Mesenchymal stem cell (in vitro differentiated cells and primary cell): ENCODE data around the gene BAHCC1.

Source experiments
- DNase-seq: peaks from one replicate; pipeline ENCODE4 v3.0.0-alpha.2; 2013
- H2AFZ ChIP-seq: one replicate; pipeline ENCODE4 v1.6.1; 2013; ENCODE audit warnings: low read depth, mild to moderate bottlenecking, control low read depth, inconsistent platforms, low read length, moderate library complexity
- H2AK5ac ChIP-seq: 2 replicates; pipeline ENCODE4 v1.6.1; 2013; ENCODE audit warnings: low read length, moderate library complexity, mild to moderate bottlenecking, inconsistent platforms; ENCODE audit not compliant: severe bottlenecking
- H2BK120ac ChIP-seq: one replicate; pipeline ENCODE4 v1.6.1; 2013; ENCODE audit warnings: low read depth, mild to moderate bottlenecking, inconsistent platforms, low read length, moderate library complexity
- H2BK12ac ChIP-seq, 2 experiments: one replicate each; pipeline ENCODE4 v1.6.1; 2013; ENCODE audit warnings: inconsistent platforms in 2 of 2, low read length in 2 of 2, mild to moderate bottlenecking in 2 of 2, moderate library complexity in 2 of 2, control low read depth in 1 of 2
- H2BK15ac ChIP-seq: one replicate; pipeline ENCODE4 v1.6.1; 2013; ENCODE audit warnings: mild to moderate bottlenecking, low read depth, inconsistent platforms; ENCODE audit not compliant: poor library complexity, severe bottlenecking
- H2BK5ac ChIP-seq: 2 replicates; pipeline ENCODE4 v1.6.1; 2013; ENCODE audit warnings: low read depth, mild to moderate bottlenecking, low read length, control low read depth, inconsistent platforms; ENCODE audit not compliant: poor library complexity, severe bottlenecking
- H3K14ac ChIP-seq, 2 experiments: one replicate each; pipeline ENCODE4 v1.6.1; 2013; ENCODE audit warnings: inconsistent platforms in 2 of 2, low read length in 2 of 2, control low read depth in 1 of 2, mild to moderate bottlenecking in 1 of 2, moderate library complexity in 1 of 2
- H3K18ac ChIP-seq, 2 experiments: one replicate each; pipeline ENCODE4 v1.6.1; 2013; ENCODE audit warnings: inconsistent platforms in 2 of 2, low read length in 2 of 2, control low read depth in 1 of 2, low read depth in 1 of 2, mild to moderate bottlenecking in 1 of 2
- H3K23ac ChIP-seq, 2 experiments: one replicate each; pipeline ENCODE4 v1.6.1; 2013; ENCODE audit warnings: inconsistent platforms in 2 of 2, low read length in 2 of 2, mild to moderate bottlenecking in 2 of 2, moderate library complexity in 2 of 2, control low read depth in 1 of 2
- H3K27ac ChIP-seq: 2 replicates; pipeline ENCODE4 v1.5.1; 2013; ENCODE audit warnings: mild to moderate bottlenecking, moderate library complexity, low read length, control low read depth, inconsistent platforms; ENCODE audit not compliant: poor library complexity, severe bottlenecking
- H3K27me3 ChIP-seq, 2 experiments: 2 replicates each; pipeline versions ENCODE4 v1.6.1 to v1.7.0; 2013; ENCODE audit warnings: low read length in 2 of 2, mild to moderate bottlenecking in 2 of 2, moderate library complexity in 2 of 2, control low read depth in 1 of 2, inconsistent platforms in 1 of 2; ENCODE audit not compliant: control insufficient read depth in 1 of 2, insufficient read depth in 1 of 2
- H3K36me3 ChIP-seq, 2 experiments: 2 replicates each; pipeline versions ENCODE4 v1.6.1 to v1.7.0; 2013; ENCODE audit warnings: low read length in 2 of 2, control low read depth in 1 of 2, inconsistent platforms in 1 of 2, low read depth in 1 of 2, mild to moderate bottlenecking in 1 of 2; ENCODE audit not compliant: insufficient read depth in 2 of 2, control insufficient read depth in 1 of 2
- H3K4ac ChIP-seq, 2 experiments: one replicate each; pipeline ENCODE4 v1.6.1; 2013; ENCODE audit warnings: inconsistent platforms in 2 of 2, low read length in 2 of 2, mild to moderate bottlenecking in 2 of 2, moderate library complexity in 2 of 2, control low read depth in 1 of 2, low read depth in 1 of 2
- H3K4me1 ChIP-seq: 2 replicates; pipeline ENCODE4 v1.6.1; 2013; ENCODE audit warnings: low read depth, low read length, control low read depth; ENCODE audit not compliant: control insufficient read depth, insufficient read depth
- H3K4me2 ChIP-seq: 2 replicates; pipeline ENCODE4 v1.6.1; 2013; ENCODE audit warnings: low read length, mild to moderate bottlenecking, inconsistent platforms; ENCODE audit not compliant: poor library complexity, severe bottlenecking
- H3K4me3 ChIP-seq, 2 experiments: 2 replicates each; pipeline versions ENCODE4 v1.5.1 to v1.7.0; 2013; ENCODE audit warnings: low read length in 2 of 2, mild to moderate bottlenecking in 2 of 2, control low read depth in 1 of 2, low read depth in 1 of 2; ENCODE audit not compliant: insufficient read depth in 1 of 2
- H3K79me1 ChIP-seq: replicated peaks from 2 replicates; pipeline ENCODE4 v1.6.1; 2013; ENCODE audit warnings: mild to moderate bottlenecking, control low read depth, low read length, inconsistent platforms; ENCODE audit not compliant: poor library complexity, severe bottlenecking
- H3K9ac ChIP-seq: 2 replicates; pipeline ENCODE4 v1.7.0; 2013; ENCODE audit warnings: mild to moderate bottlenecking, low read length, moderate library complexity
- H3K9me3 ChIP-seq: 2 replicates; pipeline ENCODE4 v1.7.0; 2013; ENCODE audit warnings: mild to moderate bottlenecking, low read length; ENCODE audit not compliant: control insufficient read depth
- H4K8ac ChIP-seq: one replicate; pipeline ENCODE4 v1.6.1; 2013; ENCODE audit warnings: inconsistent platforms, mild to moderate bottlenecking, low read length, moderate library complexity
- H4K91ac ChIP-seq: one replicate; pipeline ENCODE4 v1.6.1; 2013; ENCODE audit warnings: mild to moderate bottlenecking, low read length, inconsistent platforms
- WGBS: methylation state at CpG from one replicate; pipeline ENCODE4 v1.1.7; 2013; ENCODE audit warnings: mixed read lengths; 5-methylcytosine and 5-hydroxymethylcytosine counted together

Gene BAHCC1

GRCh38 chr17:81390029-81390872 lies 5.0 kb upstream of the BAHCC1 start:
- peak overlapping the region; percentile 81 for H4K8ac ChIP-seq
- peak overlapping the region in 1 of 2 experiments; percentile 87 for H3K23ac ChIP-seq
- H4K91ac ChIP-seq: peak overlapping the region; percentile 87
- H2BK5ac ChIP-seq: no peak overlapping the region
- no peaks in the 10 kb centered on the region for H3K9me3 ChIP-seq
- peak overlapping the region; percentile 94 for H3K18ac ChIP-seq
- H3K4me2 ChIP-seq: no peak overlapping the region
- peak overlapping the region; percentile 95 for H3K9ac ChIP-seq
- H2AK5ac ChIP-seq: peak overlapping the region; percentile 84
- H3K4me3 ChIP-seq: peak overlapping the region in 1 of 2 experiments; percentile 36
- H2BK12ac ChIP-seq: peak overlapping the region; percentile 96 to 99
- peak overlapping the region; percentile 87 for H2BK15ac ChIP-seq
- peaks cover 53% of the 10 kb centered on the region for H3K4me1 ChIP-seq
- peak overlapping the region; percentile 26 to 92 for H3K4ac ChIP-seq
- H3K36me3 ChIP-seq: peaks cover 0 to 11% of the 10 kb centered on the region in 2 experiments
- peaks cover 26% of the 10 kb centered on the region for H3K79me1 ChIP-seq
- peak overlapping the region; percentile 97 for H2BK120ac ChIP-seq
- H2AFZ ChIP-seq: no peak overlapping the region
- no peak for DNase-seq
- 35% methylated on average over 8 of the region's 17 CpGs for WGBS
- H3K27me3 ChIP-seq: no peaks in the 10 kb centered on the region
- H3K14ac ChIP-seq: peak overlapping the region in 1 of 2 experiments; percentile 2
- no peak overlapping the region for H3K27ac ChIP-seq

GRCh38 chr17:81390873-81391255 lies 4.4 kb upstream of the BAHCC1 start:
- Histone ChIP-seq H2BK120ac (peak overlapping the region; percentile 97), H3K79me1 (peaks cover 26% of the 10 kb centered on the region), H3K14ac (no peak overlapping the region), H2BK12ac (peak overlapping the region; percentile 96 to 99), H3K4me1 (peaks cover 49% of the 10 kb centered on the region), H3K18ac (peak overlapping the region; percentile 79 to 94), H4K91ac (peak overlapping the region; percentile 87), H3K36me3 (peaks cover 0 to 11% of the 10 kb centered on the region in 2 experiments), H3K27me3 (no peaks in the 10 kb centered on the region), H2AK5ac (no peak overlapping the region), H2BK15ac (peak overlapping the region; percentile 87), H3K4me2 (no peak overlapping the region), H3K4ac (peak overlapping the region; percentile 26 to 92), H3K9ac (no peak overlapping the region), H4K8ac (peak overlapping the region; percentile 81), H3K4me3 (no peak overlapping the region), H2AFZ (no peak overlapping the region), H2BK5ac (no peak overlapping the region), H3K23ac (no peak overlapping the region), H3K9me3 (no peaks in the 10 kb centered on the region), H3K27ac (no peak overlapping the region)
- WGBS: 81% methylated on average over 11 of the region's 13 CpGs
- no peak for DNase-seq

GRCh38 chr17:81391293-81391935 lies 3.8 kb upstream of the BAHCC1 start:
- Histone ChIP-seq H4K91ac (peak overlapping the region; percentile 44), H2BK15ac (peak overlapping the region; percentile 21), H3K79me1 (peaks cover 26% of the 10 kb centered on the region), H3K9ac (peak overlapping the region; percentile 88), H3K4ac (peak overlapping the region; percentile 37 to 98), H2BK5ac (no peak overlapping the region), H2AFZ (no peak overlapping the region), H3K4me1 (peaks cover 45% of the 10 kb centered on the region), H2BK12ac (peak overlapping the region; percentile 50 to 59), H3K27me3 (no peaks in the 10 kb centered on the region), H3K23ac (peak overlapping the region in 1 of 2 experiments; percentile 9), H2BK120ac (peak overlapping the region; percentile 39), H3K4me2 (no peak overlapping the region), H3K27ac (no peak overlapping the region), H3K9me3 (no peaks in the 10 kb centered on the region), H3K14ac (peak overlapping the region in 1 of 2 experiments; percentile 68), H4K8ac (peak overlapping the region; percentile 62), H3K36me3 (peaks cover 0 to 11% of the 10 kb centered on the region in 2 experiments), H3K4me3 (peak overlapping the region in 1 of 2 experiments; percentile 81), H3K18ac (peak overlapping the region; percentile 64 to 79), H2AK5ac (peak overlapping the region; percentile 2)
- WGBS: 81% methylated on average over 10 of the region's 10 CpGs
- DNase-seq: no peak
